Loucy (cell line): ENCODE measurements around the gene NFYA.

Source experiments
- EZH2phosphoT487 ChIP-seq: fragments of 200-600 bp; IDR thresholded peaks from 2 replicates; pipeline ENCODE4 v1.6.1; 2018; ENCODE audit warnings: antibody characterized with exemption, mild to moderate bottlenecking, moderate library complexity, borderline replicate concordance
- TF ChIP-seq, protein P1 (sequence below): fragments of 200-600 bp; sonication (generic); conservative IDR thresholded peaks from 2 replicates; pipeline ENCODE4 v1.5.1; 2014; ENCODE audit warnings: mild to moderate bottlenecking, antibody characterized with exemption, low read length

DNA sequence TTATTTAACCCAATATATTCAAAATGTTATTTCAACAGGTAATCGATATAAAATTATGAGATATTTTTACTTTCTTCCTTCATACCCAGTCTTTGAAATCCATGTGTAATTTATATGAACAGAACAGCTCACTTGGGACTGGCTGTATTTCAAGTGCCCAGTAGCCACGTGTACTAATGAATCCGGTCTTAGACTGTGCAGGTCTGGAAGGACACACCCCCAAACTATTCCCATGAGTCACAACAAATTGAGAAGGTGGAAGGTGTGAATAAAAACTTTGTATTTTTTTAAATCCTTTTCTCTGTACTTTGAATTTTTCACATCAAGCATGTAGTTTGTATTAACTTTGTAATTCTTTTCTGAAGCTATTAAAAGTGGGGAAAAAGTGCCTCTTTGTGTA is 36.6 kb upstream of the NFYA start:
- TF ChIP-seq EZH2phosphoT487, result no peak
- TF ChIP-seq, protein P1, sequence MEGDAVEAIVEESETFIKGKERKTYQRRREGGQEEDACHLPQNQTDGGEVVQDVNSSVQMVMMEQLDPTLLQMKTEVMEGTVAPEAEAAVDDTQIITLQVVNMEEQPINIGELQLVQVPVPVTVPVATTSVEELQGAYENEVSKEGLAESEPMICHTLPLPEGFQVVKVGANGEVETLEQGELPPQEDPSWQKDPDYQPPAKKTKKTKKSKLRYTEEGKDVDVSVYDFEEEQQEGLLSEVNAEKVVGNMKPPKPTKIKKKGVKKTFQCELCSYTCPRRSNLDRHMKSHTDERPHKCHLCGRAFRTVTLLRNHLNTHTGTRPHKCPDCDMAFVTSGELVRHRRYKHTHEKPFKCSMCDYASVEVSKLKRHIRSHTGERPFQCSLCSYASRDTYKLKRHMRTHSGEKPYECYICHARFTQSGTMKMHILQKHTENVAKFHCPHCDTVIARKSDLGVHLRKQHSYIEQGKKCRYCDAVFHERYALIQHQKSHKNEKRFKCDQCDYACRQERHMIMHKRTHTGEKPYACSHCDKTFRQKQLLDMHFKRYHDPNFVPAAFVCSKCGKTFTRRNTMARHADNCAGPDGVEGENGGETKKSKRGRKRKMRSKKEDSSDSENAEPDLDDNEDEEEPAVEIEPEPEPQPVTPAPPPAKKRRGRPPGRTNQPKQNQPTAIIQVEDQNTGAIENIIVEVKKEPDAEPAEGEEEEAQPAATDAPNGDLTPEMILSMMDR, result no peak
